ENCODE measurements around the gene DDX10. TPM values are rescaled to one million over a fixed set of nuclear protein-coding genes. Genes with fewer than 3 reads are reported as not detected.

The DDX10 gene
- polyA plus RNA-seq, 1 donor (not counting 4 experiments of a cell fraction or from before 2014, with no cell fraction given): 32.3 TPM

GRCh38 chr11:108807262-108807661 lies 142.4 kb downstream of the DDX10 start:
- Histone ChIP-seq H3K4me3 (ENCODE audit: control insufficient read depth in 2 of 3, extremely low read depth in 1 of 3, insufficient read depth in 2 of 3, low read depth in 1 of 3, low read length in 3 of 3) (no peak overlapping the region), H2AFZ (ENCODE audit: control insufficient read depth, low read length) (no peak overlapping the region), H3K4me2 (ENCODE audit: control insufficient read depth, extremely low read depth, insufficient read depth, low read depth, low read length) (no peak overlapping the region), H4K20me1 (ENCODE audit: control insufficient read depth, extremely low read depth, insufficient read depth, low read length) (no peaks in the 10 kb centered on the region), H3K9me3 (ENCODE audit: control insufficient read depth, low read depth, low read length) (no peaks in the 10 kb centered on the region), H3K36me3 (ENCODE audit: control insufficient read depth in 2 of 2, extremely low read depth in 1 of 2, insufficient read depth in 2 of 2, low read length in 2 of 2) (no peaks in the 10 kb centered on the region), H3K27ac (ENCODE audit: control insufficient read depth, insufficient read depth, low read length) (no peak overlapping the region), H3K4me1 (ENCODE audit: control insufficient read depth, extremely low read depth, insufficient read depth, low read length) (no peaks in the 10 kb centered on the region), H3K9me1 (ENCODE audit: control insufficient read depth, extremely low read depth, insufficient read depth, low read length) (no peaks in the 10 kb centered on the region), H3K79me2 (ENCODE audit: control insufficient read depth, insufficient read depth, low read length) (no peaks in the 10 kb centered on the region), H3K9ac (ENCODE audit: control insufficient read depth, extremely low read depth, insufficient read depth, low read length) (no peak overlapping the region), H3K27me3 (ENCODE audit: control insufficient read depth, extremely low read depth, insufficient read depth, low read length) (no peaks in the 10 kb centered on the region)
- no peak for DNase-seq (ENCODE audit: low read depth, low spot score)
- no peak for FAIRE-seq
- TF ChIP-seq CTCF (optimal IDR thresholded peaks at IDR 0.05 in 1 of 3, IDR thresholded peaks at IDR 0.05 in 1 of 3, conservative IDR thresholded peaks at IDR 0.05 in 1 of 3; ENCODE audit: extremely low read depth in 1 of 3, insufficient read depth in 2 of 3, low read length in 3 of 3): no peak
- TF ChIP-seq EZH2 (IDR thresholded peaks at IDR 0.05; ENCODE audit: low read length): no peak
- dilution Hi-C loops (cut with MboI; ENCODE audit: extremely low pct_ligation_motif_present, low sequenced_read_pairs): no loop called here

GRCh38 chr11:108813086-108813485 lies 148.2 kb downstream of the DDX10 start:
- dilution Hi-C loops (cut with MboI; ENCODE audit: extremely low pct_ligation_motif_present, low sequenced_read_pairs): no loop called here
- Histone ChIP-seq H4K20me1 (ENCODE audit: control insufficient read depth, extremely low read depth, insufficient read depth, low read length) (no peaks in the 10 kb centered on the region), H2AFZ (ENCODE audit: control insufficient read depth, low read length) (no peak overlapping the region), H3K36me3 (ENCODE audit: control insufficient read depth in 2 of 2, extremely low read depth in 1 of 2, insufficient read depth in 2 of 2, low read length in 2 of 2) (no peaks in the 10 kb centered on the region), H3K4me2 (ENCODE audit: control insufficient read depth, extremely low read depth, insufficient read depth, low read depth, low read length) (no peak overlapping the region), H3K4me3 (ENCODE audit: control insufficient read depth in 2 of 3, extremely low read depth in 1 of 3, insufficient read depth in 2 of 3, low read depth in 1 of 3, low read length in 3 of 3) (no peak overlapping the region), H3K9ac (ENCODE audit: control insufficient read depth, extremely low read depth, insufficient read depth, low read length) (no peak overlapping the region), H3K27ac (ENCODE audit: control insufficient read depth, insufficient read depth, low read length) (no peak overlapping the region), H3K9me1 (ENCODE audit: control insufficient read depth, extremely low read depth, insufficient read depth, low read length) (no peaks in the 10 kb centered on the region), H3K4me1 (ENCODE audit: control insufficient read depth, extremely low read depth, insufficient read depth, low read length) (no peaks in the 10 kb centered on the region), H3K9me3 (ENCODE audit: control insufficient read depth, low read depth, low read length) (no peaks in the 10 kb centered on the region), H3K27me3 (ENCODE audit: control insufficient read depth, extremely low read depth, insufficient read depth, low read length) (no peaks in the 10 kb centered on the region), H3K79me2 (ENCODE audit: control insufficient read depth, insufficient read depth, low read length) (no peaks in the 10 kb centered on the region)
- no peak for FAIRE-seq
- no peak for TF ChIP-seq EZH2 (IDR thresholded peaks at IDR 0.05; ENCODE audit: low read length)
- DNase-seq (ENCODE audit: low read depth, low spot score): no peak

GRCh38 chr11:108817976-108818375 lies 153.1 kb downstream of the DDX10 start:
- no peak for TF ChIP-seq EZH2 (IDR thresholded peaks at IDR 0.05; ENCODE audit: low read length)
- no peak for TF ChIP-seq CTCF (optimal IDR thresholded peaks at IDR 0.05 in 1 of 3, IDR thresholded peaks at IDR 0.05 in 1 of 3, conservative IDR thresholded peaks at IDR 0.05 in 1 of 3; ENCODE audit: extremely low read depth in 1 of 3, insufficient read depth in 2 of 3, low read length in 3 of 3)
- Histone ChIP-seq H3K9me1 (ENCODE audit: control insufficient read depth, extremely low read depth, insufficient read depth, low read length) (no peaks in the 10 kb centered on the region), H3K27me3 (ENCODE audit: control insufficient read depth, extremely low read depth, insufficient read depth, low read length) (no peaks in the 10 kb centered on the region), H3K9me3 (ENCODE audit: control insufficient read depth, low read depth, low read length) (no peaks in the 10 kb centered on the region), H3K36me3 (ENCODE audit: control insufficient read depth in 2 of 2, extremely low read depth in 1 of 2, insufficient read depth in 2 of 2, low read length in 2 of 2) (no peaks in the 10 kb centered on the region), H3K27ac (ENCODE audit: control insufficient read depth, insufficient read depth, low read length) (no peak overlapping the region), H4K20me1 (ENCODE audit: control insufficient read depth, extremely low read depth, insufficient read depth, low read length) (no peaks in the 10 kb centered on the region), H3K79me2 (ENCODE audit: control insufficient read depth, insufficient read depth, low read length) (peaks cover under 1% of the 10 kb centered on the region), H3K4me3 (ENCODE audit: control insufficient read depth in 2 of 3, extremely low read depth in 1 of 3, insufficient read depth in 2 of 3, low read depth in 1 of 3, low read length in 3 of 3) (no peak overlapping the region), H3K4me1 (ENCODE audit: control insufficient read depth, extremely low read depth, insufficient read depth, low read length) (no peaks in the 10 kb centered on the region), H3K4me2 (ENCODE audit: control insufficient read depth, extremely low read depth, insufficient read depth, low read depth, low read length) (no peak overlapping the region), H3K9ac (ENCODE audit: control insufficient read depth, extremely low read depth, insufficient read depth, low read length) (no peak overlapping the region), H2AFZ (ENCODE audit: control insufficient read depth, low read length) (no peak overlapping the region)
- DNase-seq (ENCODE audit: low read depth, low spot score): no peak
- no peak for FAIRE-seq
- dilution Hi-C loops (cut with MboI; ENCODE audit: extremely low pct_ligation_motif_present, low sequenced_read_pairs): no loop called here
